ENCODE data around the gene LGALS14.
"Not testable (repeated sequence)": the region's sequence is repeated elsewhere in the genome, so short reads cannot be mapped to it uniquely, and the experiment has no call there.

LGALS14 gene

GRCh38 chr19:39708594-39708993 is 4.3 kb downstream of the LGALS14 start:
- ATAC-seq (ENCODE audit: insufficient read depth, low read depth) (no peak), DNase-seq (no peak)
- no peak overlapping the region for H3K9ac ChIP-seq (ENCODE audit: low read depth, low read length)
- no peak overlapping the region for H3K4me3 ChIP-seq (ENCODE audit: low read depth in 1 of 2, low read length in 2 of 2)
- H3K9me3 ChIP-seq (ENCODE audit: insufficient read depth, low read length, severe bottlenecking): no peaks in the 10 kb centered on the region
- no peaks in the 10 kb centered on the region for H3K27me3 ChIP-seq (ENCODE audit: insufficient read depth, low read length, poor library complexity)
- no peak overlapping the region for H2AFZ ChIP-seq (ENCODE audit: low read depth, low read length)
- H4K20me1 ChIP-seq (ENCODE audit: insufficient read depth, low read length): no peaks in the 10 kb centered on the region
- no peaks in the 10 kb centered on the region for H3K4me1 ChIP-seq (ENCODE audit: insufficient read depth, low read length)
- TF ChIP-seq EZH2 (IDR thresholded peaks at IDR 0.05; ENCODE audit: borderline replicate concordance, low read depth, low read length, severe bottlenecking) (no peak), CTCF (IDR thresholded peaks at IDR 0.05; ENCODE audit: borderline replicate concordance, extremely low read depth, low read length, poor library complexity, severe bottlenecking) (no peak)
- H3K27ac ChIP-seq (ENCODE audit: low read length): no peak overlapping the region
- H3K4me2 ChIP-seq (ENCODE audit: insufficient read depth, low read length): no peak overlapping the region
- H3K79me2 ChIP-seq (ENCODE audit: insufficient read depth, low read length): no peaks in the 10 kb centered on the region
- H3K36me3 ChIP-seq (ENCODE audit: insufficient read depth, low read length): no peaks in the 10 kb centered on the region

GRCh38 chr19:39709026-39709872 is 5.0 kb downstream of the LGALS14 start:
- H4K20me1 ChIP-seq (ENCODE audit: insufficient read depth, low read length): no peaks in the 10 kb centered on the region
- H3K4me1 ChIP-seq (ENCODE audit: insufficient read depth, low read length): no peaks in the 10 kb centered on the region
- no peak overlapping the region for H3K9ac ChIP-seq (ENCODE audit: low read depth, low read length)
- DNase-seq: no peak
- H3K36me3 ChIP-seq (ENCODE audit: insufficient read depth, low read length): no peaks in the 10 kb centered on the region
- H3K27ac ChIP-seq (ENCODE audit: low read length): no peak overlapping the region
- H2AFZ ChIP-seq (ENCODE audit: low read depth, low read length): no peak overlapping the region
- H3K79me2 ChIP-seq (ENCODE audit: insufficient read depth, low read length): no peaks in the 10 kb centered on the region
- no peak overlapping the region for H3K4me3 ChIP-seq (ENCODE audit: low read depth in 1 of 2, low read length in 2 of 2)
- H3K9me3 ChIP-seq (ENCODE audit: insufficient read depth, low read length, severe bottlenecking): no peaks in the 10 kb centered on the region
- TF ChIP-seq EZH2 (IDR thresholded peaks at IDR 0.05; ENCODE audit: borderline replicate concordance, low read depth, low read length, severe bottlenecking): no peak
- TF ChIP-seq CTCF (IDR thresholded peaks at IDR 0.05; ENCODE audit: borderline replicate concordance, extremely low read depth, low read length, poor library complexity, severe bottlenecking): no peak
- no peak overlapping the region for H3K4me2 ChIP-seq (ENCODE audit: insufficient read depth, low read length)
- H3K27me3 ChIP-seq (ENCODE audit: insufficient read depth, low read length, poor library complexity): no peaks in the 10 kb centered on the region
- no peak for ATAC-seq (ENCODE audit: insufficient read depth, low read depth)

GRCh38 chr19:39710333-39710890 is 6.1 kb downstream of the LGALS14 start:
- Histone ChIP-seq H3K36me3 (ENCODE audit: insufficient read depth, low read length) (no peaks in the 10 kb centered on the region), H3K27ac (ENCODE audit: low read length) (no peak overlapping the region), H3K27me3 (ENCODE audit: insufficient read depth, low read length, poor library complexity) (no peaks in the 10 kb centered on the region), H3K4me3 (ENCODE audit: low read depth in 1 of 2, low read length in 2 of 2) (no peak overlapping the region), H3K9me3 (ENCODE audit: insufficient read depth, low read length, severe bottlenecking) (no peaks in the 10 kb centered on the region), H2AFZ (ENCODE audit: low read depth, low read length) (no peak overlapping the region), H3K4me2 (ENCODE audit: insufficient read depth, low read length) (no peak overlapping the region), H3K9ac (ENCODE audit: low read depth, low read length) (no peak overlapping the region), H3K4me1 (ENCODE audit: insufficient read depth, low read length) (no peaks in the 10 kb centered on the region), H3K79me2 (ENCODE audit: insufficient read depth, low read length) (no peaks in the 10 kb centered on the region), H4K20me1 (ENCODE audit: insufficient read depth, low read length) (no peaks in the 10 kb centered on the region)
- TF ChIP-seq CTCF (IDR thresholded peaks at IDR 0.05; ENCODE audit: borderline replicate concordance, extremely low read depth, low read length, poor library complexity, severe bottlenecking) (no peak), EZH2 (IDR thresholded peaks at IDR 0.05; ENCODE audit: borderline replicate concordance, low read depth, low read length, severe bottlenecking) (no peak)
- ATAC-seq (ENCODE audit: insufficient read depth, low read depth) (no peak), DNase-seq (no peak)

- not testable (repeated sequence) for H3K79me2 ChIP-seq (ENCODE audit: insufficient read depth, low read length); H3K9ac ChIP-seq (ENCODE audit: low read depth, low read length); H3K4me1 ChIP-seq (ENCODE audit: insufficient read depth, low read length); H3K4me3 ChIP-seq (ENCODE audit: low read depth in 1 of 2, low read length in 2 of 2); H3K4me2 ChIP-seq (ENCODE audit: insufficient read depth, low read length); H3K27me3 ChIP-seq (ENCODE audit: insufficient read depth, low read length, poor library complexity); H2AFZ ChIP-seq (ENCODE audit: low read depth, low read length); DNase-seq; H3K36me3 ChIP-seq (ENCODE audit: insufficient read depth, low read length); H4K20me1 ChIP-seq (ENCODE audit: insufficient read depth, low read length); H3K9me3 ChIP-seq (ENCODE audit: insufficient read depth, low read length, severe bottlenecking); H3K27ac ChIP-seq (ENCODE audit: low read length); ATAC-seq (ENCODE audit: insufficient read depth, low read depth)
These were observed 15.9 kb downstream of the LGALS14 start for GRCh38 chr19:39720144-39720543.
